H1 (cell line): ENCODE data around the gene MRPL42.

ENCODE experiments used
- CBX5 ChIP-seq: fragments of 300-800, 300-1000 bp; sonication (generic); IDR thresholded peaks from 2 replicates; pipeline ENCODE4 v1.7.1; 2016; ENCODE audit warnings: antibody characterized with exemption, low read length, low read depth
- CHD1 ChIP-seq: IDR thresholded peaks from 2 replicates; pipeline ENCODE4 v1.6.1; 2012; ENCODE audit warnings: low read depth, low read length, improper control_type of control experiment
- EZH2 ChIP-seq: fragments of 200-600 bp; sonication (generic); IDR thresholded peaks from 2 replicates; pipeline ENCODE4 v1.7.1; 2012; ENCODE audit warnings: low read depth, mild to moderate bottlenecking, moderate library complexity, low read length, inconsistent platforms; ENCODE audit not compliant: severe bottlenecking
- GABPA ChIP-seq: IDR thresholded peaks from 2 replicates; pipeline ENCODE4 v1.6.1; 2011; ENCODE audit warnings: mild to moderate bottlenecking, low read length, moderate library complexity, borderline replicate concordance; ENCODE audit not compliant: insufficient read depth
- POLR2A ChIP-seq, 2 experiments: IDR thresholded peaks; 1 replicate in 1 of 2; 2 replicates in 1 of 2; pipeline ENCODE4 v1.6.1; 2011; ENCODE audit warnings: low read depth in 2 of 2, low read length in 2 of 2, mild to moderate bottlenecking in 2 of 2; ENCODE audit errors: control extremely low read depth in 1 of 2
- POU5F1 ChIP-seq: IDR thresholded peaks from 2 replicates; pipeline ENCODE4 v1.6.1; 2011; ENCODE audit warnings: low read depth, mild to moderate bottlenecking, low read length, moderate library complexity
- SUZ12 ChIP-seq: fragments of 200-600 bp; sonication (generic); IDR thresholded peaks from 2 replicates; pipeline ENCODE4 v1.6.1; 2012; ENCODE audit warnings: mild to moderate bottlenecking, inconsistent platforms, low read length, moderate library complexity, mixed read lengths
- TBP ChIP-seq: IDR thresholded peaks from 2 replicates; pipeline ENCODE4 v1.6.1; 2011; ENCODE audit warnings: low read depth, low read length, improper control_type of control experiment
- TEAD4 ChIP-seq: IDR thresholded peaks from 2 replicates; pipeline ENCODE4 v1.6.1; 2012; ENCODE audit warnings: low read depth, low read length, inconsistent platforms, mixed read lengths
- YY1 ChIP-seq: IDR thresholded peaks from 2 replicates; pipeline ENCODE4 v1.6.1; 2011; ENCODE audit warnings: low read depth, mild to moderate bottlenecking, low read length
- TF ChIP-seq, protein P1 (sequence below), 3 experiments: IDR thresholded peaks; 1 replicate in 2 of 3; 2 replicates in 1 of 3; pipeline versions ENCODE4 v1.5.1 to v1.6.1; 2011; ENCODE audit warnings: low read length in 3 of 3, mild to moderate bottlenecking in 3 of 3, inconsistent platforms in 2 of 3, low read depth in 1 of 3, moderate library complexity in 1 of 3; ENCODE audit not compliant: insufficient read depth in 1 of 3; ENCODE audit errors: control extremely low read depth in 1 of 3
- TF ChIP-seq, protein P2 (sequence below): IDR thresholded peaks from 2 replicates; pipeline ENCODE4 v1.6.1; 2012; ENCODE audit warnings: inconsistent platforms

DNA sequence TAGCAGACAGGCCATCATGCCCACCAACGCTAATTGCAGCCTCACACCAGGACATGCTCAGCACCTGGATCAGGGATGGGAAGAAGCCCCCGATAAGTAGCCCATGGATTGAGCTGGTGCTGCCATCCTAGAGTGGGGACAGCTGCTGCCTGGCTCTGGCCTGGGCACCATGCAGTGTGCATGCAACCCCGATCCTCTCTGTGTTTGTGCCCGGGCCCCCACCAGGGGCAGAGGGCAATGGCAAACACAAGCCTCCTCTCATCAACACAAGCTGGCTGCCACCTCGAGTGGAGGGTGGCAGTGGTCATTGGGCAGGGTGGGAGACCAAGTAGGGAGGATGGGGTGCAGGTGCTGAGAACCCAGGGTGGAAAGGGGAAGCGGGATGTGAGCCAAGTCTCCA is 81.9 kb downstream of the MRPL42 start:
- TF ChIP-seq GABPA (no peak), TEAD4 (no peak), CBX5 (no peak), TBP (no peak), EZH2 (no peak), POLR2A (IDR thresholded peaks at IDR 0.05; ENCODE audit: control extremely low read depth in 1 of 2, low read depth in 2 of 2, low read length in 2 of 2) (no peak), YY1 (no peak), SUZ12 (no peak), CHD1 (no peak), POU5F1 (no peak)
- TF ChIP-seq, protein P1, sequence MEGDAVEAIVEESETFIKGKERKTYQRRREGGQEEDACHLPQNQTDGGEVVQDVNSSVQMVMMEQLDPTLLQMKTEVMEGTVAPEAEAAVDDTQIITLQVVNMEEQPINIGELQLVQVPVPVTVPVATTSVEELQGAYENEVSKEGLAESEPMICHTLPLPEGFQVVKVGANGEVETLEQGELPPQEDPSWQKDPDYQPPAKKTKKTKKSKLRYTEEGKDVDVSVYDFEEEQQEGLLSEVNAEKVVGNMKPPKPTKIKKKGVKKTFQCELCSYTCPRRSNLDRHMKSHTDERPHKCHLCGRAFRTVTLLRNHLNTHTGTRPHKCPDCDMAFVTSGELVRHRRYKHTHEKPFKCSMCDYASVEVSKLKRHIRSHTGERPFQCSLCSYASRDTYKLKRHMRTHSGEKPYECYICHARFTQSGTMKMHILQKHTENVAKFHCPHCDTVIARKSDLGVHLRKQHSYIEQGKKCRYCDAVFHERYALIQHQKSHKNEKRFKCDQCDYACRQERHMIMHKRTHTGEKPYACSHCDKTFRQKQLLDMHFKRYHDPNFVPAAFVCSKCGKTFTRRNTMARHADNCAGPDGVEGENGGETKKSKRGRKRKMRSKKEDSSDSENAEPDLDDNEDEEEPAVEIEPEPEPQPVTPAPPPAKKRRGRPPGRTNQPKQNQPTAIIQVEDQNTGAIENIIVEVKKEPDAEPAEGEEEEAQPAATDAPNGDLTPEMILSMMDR (IDR thresholded peaks at IDR 0.05; ENCODE audit: control extremely low read depth in 1 of 3, insufficient read depth in 1 of 3, low read depth in 1 of 3, low read length in 3 of 3) = no peak
- TF ChIP-seq, protein P2, sequence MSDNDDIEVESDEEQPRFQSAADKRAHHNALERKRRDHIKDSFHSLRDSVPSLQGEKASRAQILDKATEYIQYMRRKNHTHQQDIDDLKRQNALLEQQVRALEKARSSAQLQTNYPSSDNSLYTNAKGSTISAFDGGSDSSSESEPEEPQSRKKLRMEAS = no peak
